ENCODE measurements around the gene PDIA5. TPM values are rescaled to one million over a fixed set of nuclear protein-coding genes. Genes with fewer than 3 reads are reported as not detected.

The PDIA5 gene
- total RNA-seq, 1 experiment from 2014 or later = 53.6 TPM

DNA sequence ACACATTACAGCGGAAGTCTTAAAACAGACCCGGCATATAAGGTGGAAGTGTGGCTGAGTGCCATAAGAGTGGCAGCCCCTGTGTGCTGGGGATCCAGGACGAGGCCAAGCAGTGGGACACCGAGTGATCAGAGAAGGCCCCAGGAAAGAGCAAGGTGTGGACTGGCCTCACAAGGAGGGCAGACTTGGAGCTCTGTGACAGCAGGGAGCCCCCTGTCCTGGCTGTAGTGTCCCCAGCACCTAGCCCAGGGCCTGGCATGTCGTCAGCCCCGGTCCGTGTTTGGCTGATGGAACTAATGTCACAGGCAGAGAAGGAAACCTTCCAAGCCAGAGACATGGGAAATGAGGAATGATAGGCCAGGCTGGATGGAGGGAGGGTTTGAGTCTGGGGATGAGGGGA is 4.8 kb downstream of the PDIA5 start:
- CTCF ChIA-PET = no interaction called here
- Histone ChIP-seq H3K9me3 (ENCODE audit: control insufficient read depth, insufficient read depth, low read depth, low read length) (no peaks in the 10 kb centered on the region), H3K27me3 (ENCODE audit: control insufficient read depth, insufficient read depth, low read length) (no peaks in the 10 kb centered on the region), H3K4me1 (ENCODE audit: control insufficient read depth, insufficient read depth, low read length) (peaks cover 45% of the 10 kb centered on the region), H3K36me3 (ENCODE audit: control insufficient read depth, insufficient read depth, low read length) (no peaks in the 10 kb centered on the region), H3K4me3 (ENCODE audit: low read depth in 2 of 2, low read length in 2 of 2) (no peak overlapping the region), H3K27ac (ENCODE audit: low read length) (0 out of 2 replicates have a peak overlapping the region, but pooled peaks have one; percentile 19)
- no peak for ATAC-seq
- in situ Hi-C loops (cut with HindIII; ENCODE audit: low pct_unique_long_range_greater_than_20kb, low sequenced_read_pairs) = no loop called here
- intact Hi-C loops (cut with micrococcal nuclease; ENCODE audit: unreplicated experiment) = no loop called here
- BruUV-seq (replicated peaks) = no TSS peak
- no peak for TF ChIP-seq POLR2AphosphoS5 (IDR thresholded peaks at IDR 0.05; ENCODE audit: low read depth, low read length)
- no peak for TF ChIP-seq TCF7L2 (IDR thresholded peaks at IDR 0.05; ENCODE audit: low read depth, low read length)
- no peak for TF ChIP-seq SIN3A (IDR thresholded peaks at IDR 0.05; ENCODE audit: borderline replicate concordance, insufficient read depth, low read depth, low read length)
- TF ChIP-seq CTCF (IDR thresholded peaks at IDR 0.05) = no peak
- TF ChIP-seq, protein P1, sequence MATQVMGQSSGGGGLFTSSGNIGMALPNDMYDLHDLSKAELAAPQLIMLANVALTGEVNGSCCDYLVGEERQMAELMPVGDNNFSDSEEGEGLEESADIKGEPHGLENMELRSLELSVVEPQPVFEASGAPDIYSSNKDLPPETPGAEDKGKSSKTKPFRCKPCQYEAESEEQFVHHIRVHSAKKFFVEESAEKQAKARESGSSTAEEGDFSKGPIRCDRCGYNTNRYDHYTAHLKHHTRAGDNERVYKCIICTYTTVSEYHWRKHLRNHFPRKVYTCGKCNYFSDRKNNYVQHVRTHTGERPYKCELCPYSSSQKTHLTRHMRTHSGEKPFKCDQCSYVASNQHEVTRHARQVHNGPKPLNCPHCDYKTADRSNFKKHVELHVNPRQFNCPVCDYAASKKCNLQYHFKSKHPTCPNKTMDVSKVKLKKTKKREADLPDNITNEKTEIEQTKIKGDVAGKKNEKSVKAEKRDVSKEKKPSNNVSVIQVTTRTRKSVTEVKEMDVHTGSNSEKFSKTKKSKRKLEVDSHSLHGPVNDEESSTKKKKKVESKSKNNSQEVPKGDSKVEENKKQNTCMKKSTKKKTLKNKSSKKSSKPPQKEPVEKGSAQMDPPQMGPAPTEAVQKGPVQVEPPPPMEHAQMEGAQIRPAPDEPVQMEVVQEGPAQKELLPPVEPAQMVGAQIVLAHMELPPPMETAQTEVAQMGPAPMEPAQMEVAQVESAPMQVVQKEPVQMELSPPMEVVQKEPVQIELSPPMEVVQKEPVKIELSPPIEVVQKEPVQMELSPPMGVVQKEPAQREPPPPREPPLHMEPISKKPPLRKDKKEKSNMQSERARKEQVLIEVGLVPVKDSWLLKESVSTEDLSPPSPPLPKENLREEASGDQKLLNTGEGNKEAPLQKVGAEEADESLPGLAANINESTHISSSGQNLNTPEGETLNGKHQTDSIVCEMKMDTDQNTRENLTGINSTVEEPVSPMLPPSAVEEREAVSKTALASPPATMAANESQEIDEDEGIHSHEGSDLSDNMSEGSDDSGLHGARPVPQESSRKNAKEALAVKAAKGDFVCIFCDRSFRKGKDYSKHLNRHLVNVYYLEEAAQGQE (IDR thresholded peaks at IDR 0.05; ENCODE audit: insufficient read depth in 1 of 2, low read depth in 2 of 2, low read length in 1 of 2) = no peak
- POLR2A ChIA-PET = no interaction called here
- DNase-seq (ENCODE audit: low read depth, low spot score) = no peak

GRCh38 chr3:123072152-123072551 is 5.3 kb downstream of the PDIA5 start:
- no peak for TF ChIP-seq CTCF (IDR thresholded peaks at IDR 0.05)
- no peaks in the 10 kb centered on the region for H3K36me3 ChIP-seq (ENCODE audit: control insufficient read depth, insufficient read depth, low read length)
- H3K9me3 ChIP-seq (ENCODE audit: control insufficient read depth, insufficient read depth, low read depth, low read length) = no peaks in the 10 kb centered on the region
- peaks cover 48% of the 10 kb centered on the region for H3K4me1 ChIP-seq (ENCODE audit: control insufficient read depth, insufficient read depth, low read length)
- no TSS peak for BruUV-seq (replicated peaks)
- no peak overlapping the region for H3K4me3 ChIP-seq (ENCODE audit: low read depth in 2 of 2, low read length in 2 of 2)
- in situ Hi-C loops (cut with HindIII; ENCODE audit: low pct_unique_long_range_greater_than_20kb, low sequenced_read_pairs) (no loop called here), intact Hi-C loops (cut with micrococcal nuclease; ENCODE audit: unreplicated experiment) (no loop called here)
- ATAC-seq (no peak), DNase-seq (ENCODE audit: low read depth, low spot score) (no peak)
- no peak overlapping the region for H3K27ac ChIP-seq (ENCODE audit: low read length)
- H3K27me3 ChIP-seq (ENCODE audit: control insufficient read depth, insufficient read depth, low read length) = no peaks in the 10 kb centered on the region
- CTCF ChIA-PET = no interaction called here
- POLR2A ChIA-PET = no interaction called here

DNA sequence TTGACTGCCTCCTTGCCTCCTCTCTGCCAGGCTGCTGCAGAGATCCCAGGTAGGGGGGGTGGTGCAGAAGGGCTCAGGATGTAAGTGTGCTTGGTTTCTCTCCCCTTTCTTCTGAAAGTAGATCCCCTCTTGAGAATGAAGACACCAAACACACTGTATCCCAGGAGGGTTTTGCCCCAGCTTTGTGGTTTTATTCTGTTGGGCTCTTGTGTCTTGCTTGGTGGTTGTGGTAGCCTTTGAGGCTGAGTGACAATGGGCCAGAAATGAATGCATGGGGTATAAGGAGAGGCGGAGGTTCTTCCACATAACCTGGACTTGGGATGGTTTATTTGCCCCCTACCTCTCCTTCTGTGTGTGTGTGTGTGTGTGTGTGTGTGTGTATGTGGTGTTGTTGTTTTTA is 5.7 kb downstream of the PDIA5 start:
- no peaks in the 10 kb centered on the region for H3K27me3 ChIP-seq (ENCODE audit: control insufficient read depth, insufficient read depth, low read length)
- no TSS peak for BruUV-seq (replicated peaks)
- ATAC-seq (no peak), DNase-seq (ENCODE audit: low read depth, low spot score) (no peak)
- H3K4me1 ChIP-seq (ENCODE audit: control insufficient read depth, insufficient read depth, low read length) = peaks cover 48% of the 10 kb centered on the region
- in situ Hi-C loops (cut with HindIII; ENCODE audit: low pct_unique_long_range_greater_than_20kb, low sequenced_read_pairs) = no loop called here
- intact Hi-C loops (cut with micrococcal nuclease; ENCODE audit: unreplicated experiment) = no loop called here
- TF ChIP-seq SIN3A (IDR thresholded peaks at IDR 0.05; ENCODE audit: borderline replicate concordance, insufficient read depth, low read depth, low read length) (no peak), CTCF (IDR thresholded peaks at IDR 0.05) (no peak), TCF7L2 (IDR thresholded peaks at IDR 0.05; ENCODE audit: low read depth, low read length) (no peak), POLR2AphosphoS5 (IDR thresholded peaks at IDR 0.05; ENCODE audit: low read depth, low read length) (no peak)
- TF ChIP-seq, protein P1 (IDR thresholded peaks at IDR 0.05; ENCODE audit: insufficient read depth in 1 of 2, low read depth in 2 of 2, low read length in 1 of 2) = no peak
- ChIA-PET CTCF (no interaction called here), POLR2A (no interaction called here)
- no peak overlapping the region for H3K4me3 ChIP-seq (ENCODE audit: low read depth in 2 of 2, low read length in 2 of 2)
- no peaks in the 10 kb centered on the region for H3K36me3 ChIP-seq (ENCODE audit: control insufficient read depth, insufficient read depth, low read length)
- H3K9me3 ChIP-seq (ENCODE audit: control insufficient read depth, insufficient read depth, low read depth, low read length) = no peaks in the 10 kb centered on the region
- no peak overlapping the region for H3K27ac ChIP-seq (ENCODE audit: low read length)
